ENCODE measurements around the gene KRT84.

Gene KRT84

GRCh38 chr12:52382854-52383253, 2.6 kb downstream of the KRT84 start:
- DNase-seq, result no peak

GRCh38 chr12:52381206-52381605, 4.2 kb downstream of the KRT84 start:
- DNase-seq, result no peak

GRCh38 chr12:52380271-52380694, 5.2 kb downstream of the KRT84 start:
- DNase-seq, result peak; percentile 11 to 38

GRCh38 chr12:52379536-52379935, 5.9 kb downstream of the KRT84 start:
- DNase-seq, result no peak

- DNase-seq, result no peak
Measured at GRCh38 chr12:52378091-52378490, 7.4 kb downstream of the KRT84 start.

GRCh38 chr12:52377266-52377665, 8.2 kb downstream of the KRT84 start:
- no peak for DNase-seq

- DNase-seq, result peak; percentile 76 to 88
Measured at GRCh38 chr12:52372216-52373154, 13.0 kb downstream of the KRT84 start.

GRCh38 chr12:52371716-52372115, 13.7 kb downstream of the KRT84 start:
- DNase-seq, result no peak

- no peak for DNase-seq
Measured at GRCh38 chr12:52370926-52371608, 14.4 kb downstream of the KRT84 start.

- DNase-seq, result no peak
Measured at GRCh38 chr12:52369809-52370208, 15.6 kb downstream of the KRT84 start.

GRCh38 chr12:52369211-52369610, 16.2 kb downstream of the KRT84 start:
- DNase-seq, result no peak

- no peak for DNase-seq
Measured at GRCh38 chr12:52368508-52368907, 16.9 kb downstream of the KRT84 start.

GRCh38 chr12:52367876-52368275, 17.6 kb downstream of the KRT84 start:
- no peak for DNase-seq

GRCh38 chr12:52366738-52367485, 18.5 kb downstream of the KRT84 start, which contains the start of gene KRT85:
TSS of gene KRT85 (minus strand) at chr12:52367481. CDS start at chr12:52367405, 76 bp downstream.
- no peak for DNase-seq

GRCh38 chr12:52364901-52365489, 20.5 kb downstream of the KRT84 start:
- DNase-seq, result no peak

- DNase-seq, result no peak
Measured at GRCh38 chr12:52364061-52364460, 21.4 kb downstream of the KRT84 start.

GRCh38 chr12:52363111-52363679, 22.3 kb downstream of the KRT84 start:
- no peak for DNase-seq

GRCh38 chr12:52362118-52362726, 23.2 kb downstream of the KRT84 start:
- no peak for DNase-seq

- DNase-seq, result no peak
Measured at GRCh38 chr12:52361553-52361952, 23.9 kb downstream of the KRT84 start.

- DNase-seq, result no peak
Measured at GRCh38 chr12:52360663-52361271, 24.7 kb downstream of the KRT84 start.

GRCh38 chr12:52360106-52360662, 25.3 kb downstream of the KRT84 start:
- DNase-seq, result no peak

Measured in inflammatory macrophage (primary cell).